ENCODE data around the gene ARHGAP33.

Gene ARHGAP33

DNA sequence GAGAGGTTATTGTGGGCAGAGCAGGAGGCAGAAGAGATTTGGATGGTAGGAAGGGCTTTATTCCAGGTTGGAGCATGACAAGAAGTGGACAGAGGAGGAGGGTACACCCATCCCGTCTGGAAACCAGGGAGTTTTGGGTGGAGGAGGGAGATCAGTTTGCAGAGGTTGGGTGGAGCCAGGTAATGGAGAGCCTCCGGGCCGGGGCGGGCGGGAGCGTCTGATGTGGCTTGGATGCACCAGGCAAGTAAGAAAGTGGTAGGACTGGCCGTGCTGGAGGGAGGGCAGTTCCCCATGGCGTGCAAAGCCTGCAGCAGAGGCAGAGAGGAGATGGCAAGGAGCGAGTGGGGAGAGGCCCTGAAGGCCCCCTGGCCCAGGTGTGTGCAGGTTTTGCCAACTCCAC lies 44.0 kb upstream of the ARHGAP33 start:
- no peak for TF ChIP-seq CTCF (IDR thresholded peaks at IDR 0.05; ENCODE audit: borderline replicate concordance, insufficient read depth, low read depth, low read length)
- H3K4me3 ChIP-seq (ENCODE audit: low read depth, low read length) = no peak overlapping the region

GRCh38 chr19:35731779-35732405 lies 43.5 kb upstream of the ARHGAP33 start:
- TF ChIP-seq CTCF (IDR thresholded peaks at IDR 0.05; ENCODE audit: borderline replicate concordance, insufficient read depth, low read depth, low read length) = no peak
- no peak overlapping the region for H3K4me3 ChIP-seq (ENCODE audit: low read depth, low read length)

DNA sequence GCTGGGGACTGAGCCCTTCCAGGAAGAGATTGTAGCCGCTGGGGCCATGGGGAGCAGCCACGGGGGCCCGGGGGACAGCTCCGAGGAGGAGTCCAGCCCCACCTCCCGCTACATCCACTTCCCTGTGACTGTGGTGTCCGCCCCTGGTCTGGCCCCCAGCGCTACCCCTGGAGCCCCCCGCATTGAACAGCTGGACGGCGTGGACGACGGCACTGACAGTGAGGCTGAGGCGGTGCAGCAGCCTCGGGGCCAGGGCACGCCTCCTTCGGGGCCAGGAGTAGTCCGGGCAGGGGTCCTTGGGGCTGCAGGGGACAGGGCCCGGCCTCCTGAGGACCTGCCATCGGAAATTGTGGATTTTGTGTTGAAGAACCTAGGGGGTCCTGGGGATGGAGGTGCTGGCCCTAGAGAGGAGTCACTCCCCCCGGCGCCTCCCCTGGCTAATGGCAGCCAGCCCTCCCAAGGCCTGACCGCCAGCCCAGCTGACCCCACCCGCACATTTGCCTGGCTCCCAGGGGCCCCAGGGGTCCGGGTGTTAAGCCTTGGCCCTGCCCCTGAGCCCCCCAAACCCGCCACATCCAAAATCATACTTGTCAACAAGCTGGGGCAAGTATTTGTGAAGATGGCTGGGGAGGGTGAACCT lies 42.7 kb upstream of the ARHGAP33 start:
- no peak for TF ChIP-seq CTCF (IDR thresholded peaks at IDR 0.05; ENCODE audit: borderline replicate concordance, insufficient read depth, low read depth, low read length)

GRCh38 chr19:35733180-35734125 lies 41.9 kb upstream of the ARHGAP33 start:
- TF ChIP-seq CTCF (IDR thresholded peaks at IDR 0.05; ENCODE audit: borderline replicate concordance, insufficient read depth, low read depth, low read length) = no peak
- no peak overlapping the region for H3K4me3 ChIP-seq (ENCODE audit: low read depth, low read length)

More for the DNA sequence above, 42.7 kb upstream of the ARHGAP33 start:
- no peak overlapping the region for H3K4me3 ChIP-seq (ENCODE audit: low read depth, low read length)

DNA sequence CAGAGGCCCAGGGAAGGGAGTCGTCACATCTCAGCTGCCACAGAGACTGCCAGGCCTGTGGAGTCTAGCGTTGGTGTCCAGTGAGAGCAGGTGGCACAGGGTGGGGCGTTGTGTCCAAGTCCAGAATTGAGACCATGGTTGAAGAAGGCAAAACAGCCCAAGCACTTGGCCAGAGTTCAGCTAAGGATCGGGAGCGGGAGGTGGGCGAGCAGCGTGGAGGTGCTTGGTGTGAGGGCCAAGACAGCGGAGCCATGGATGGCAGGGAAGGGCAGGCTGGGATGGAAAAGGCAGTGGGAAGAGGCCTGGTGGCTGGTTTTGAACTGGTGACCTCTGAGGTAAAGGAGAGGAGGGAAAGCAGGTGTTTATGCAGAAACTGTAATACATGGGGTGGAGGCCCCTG lies 41.1 kb upstream of the ARHGAP33 start:
- no peak overlapping the region for H3K4me3 ChIP-seq (ENCODE audit: low read depth, low read length)
- no peak for TF ChIP-seq CTCF (IDR thresholded peaks at IDR 0.05; ENCODE audit: borderline replicate concordance, insufficient read depth, low read depth, low read length)

DNA sequence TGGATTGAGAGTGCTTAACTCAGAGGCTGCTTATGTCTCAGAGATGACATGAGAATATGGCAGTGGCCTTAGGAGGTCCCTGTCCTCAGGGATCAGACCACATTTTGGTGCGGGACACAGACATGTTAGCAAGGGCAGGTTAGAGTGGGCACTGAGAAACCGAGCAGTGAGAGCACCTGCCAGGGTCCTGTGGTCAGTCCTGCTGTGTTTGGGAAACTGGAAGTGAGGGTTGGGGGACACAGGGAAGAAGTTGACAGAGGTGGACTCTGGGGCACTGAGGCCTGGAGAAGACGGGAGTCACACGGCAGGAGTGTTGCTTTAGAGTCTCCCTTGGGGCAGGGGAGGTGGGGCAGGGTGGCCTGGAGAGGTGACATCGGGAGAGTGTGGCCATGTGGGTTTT lies 40.5 kb upstream of the ARHGAP33 start:
- no peak overlapping the region for H3K4me3 ChIP-seq (ENCODE audit: low read depth, low read length)
- no peak for TF ChIP-seq CTCF (IDR thresholded peaks at IDR 0.05; ENCODE audit: borderline replicate concordance, insufficient read depth, low read depth, low read length)

Data from GM12875 (cell line).